ENCODE data around the gene SNRNP200. TPM values are rescaled to one million over a fixed set of nuclear protein-coding genes. Genes with fewer than 3 reads are reported as not detected.
A peak's percentile ranks its signal among the peaks of the same experiment; 100 is the strongest.
"Not testable (repeated sequence)": the region's sequence is repeated elsewhere in the genome, so short reads cannot be mapped to it uniquely, and the experiment has no call there.

The SNRNP200 gene
- polyA plus RNA-seq, 10 donors = 78.0 to 108 (median 89.2) TPM

DNA sequence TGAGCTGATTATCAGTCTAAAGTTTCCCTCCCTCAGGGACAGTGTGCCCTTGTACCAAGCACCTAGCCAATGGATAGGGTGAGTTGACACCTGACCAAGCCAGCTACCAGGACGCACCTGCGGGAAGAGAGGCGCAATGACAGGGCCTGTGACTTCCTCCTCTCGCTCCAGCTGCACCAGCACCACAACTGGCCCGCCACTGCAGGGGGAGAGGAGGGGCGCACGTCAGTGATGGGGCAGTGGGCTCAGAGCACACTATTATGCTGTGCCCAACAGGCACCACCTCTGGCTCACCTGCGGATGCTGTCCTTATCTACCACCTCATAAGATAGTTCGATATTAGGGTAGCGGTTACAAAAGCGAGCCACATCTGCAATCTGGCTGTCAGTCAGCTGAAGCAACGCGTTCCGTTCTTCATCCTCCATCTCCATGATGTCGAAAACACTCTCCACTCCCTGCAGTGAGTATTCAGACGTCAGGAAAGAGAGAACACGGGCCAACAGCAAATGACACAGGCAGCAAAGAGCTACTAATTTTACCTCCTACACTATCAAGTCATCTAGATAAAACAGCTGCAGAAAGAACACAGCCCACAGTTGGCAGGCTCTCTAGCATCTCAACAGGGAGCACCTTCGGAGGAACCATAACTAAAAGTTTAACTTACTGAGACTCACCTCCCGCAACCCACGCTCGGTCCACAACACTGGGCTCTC, 28.4 kb downstream of the SNRNP200 start:
- no peak for DNase-seq

DNA sequence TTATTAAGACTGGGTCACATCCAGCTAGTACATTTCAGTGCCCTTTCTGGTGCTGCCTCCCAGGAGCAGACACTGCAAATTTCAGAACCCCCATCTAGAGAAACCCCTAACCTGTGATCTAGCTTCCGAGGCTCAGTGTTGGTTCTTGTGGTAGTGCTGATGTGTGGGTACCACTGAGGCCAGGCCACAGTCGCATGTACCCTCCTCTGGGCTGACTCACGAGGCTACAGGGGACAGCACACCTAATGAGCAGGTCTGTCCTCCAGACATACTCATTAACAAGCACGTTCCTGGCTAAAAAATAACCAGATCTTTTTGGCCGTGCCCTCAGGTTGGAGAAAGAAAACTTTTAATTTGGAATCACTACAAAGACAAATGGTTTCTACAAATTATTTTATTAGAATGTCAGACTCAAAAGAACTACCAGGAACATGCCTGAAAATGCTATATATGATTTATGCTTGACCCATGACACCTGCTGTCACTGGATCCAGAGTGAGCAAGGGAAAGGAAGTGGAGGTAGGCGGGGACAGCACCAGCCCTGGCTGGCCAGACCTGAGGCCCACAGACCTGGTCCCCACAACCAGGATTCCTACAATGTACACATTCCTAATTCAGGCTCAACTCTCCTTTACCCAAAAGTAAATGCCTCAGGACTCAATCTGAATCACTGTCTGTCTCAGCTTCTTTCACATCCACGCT, 30.8 kb downstream of the SNRNP200 start:
- no peak for DNase-seq

DNA sequence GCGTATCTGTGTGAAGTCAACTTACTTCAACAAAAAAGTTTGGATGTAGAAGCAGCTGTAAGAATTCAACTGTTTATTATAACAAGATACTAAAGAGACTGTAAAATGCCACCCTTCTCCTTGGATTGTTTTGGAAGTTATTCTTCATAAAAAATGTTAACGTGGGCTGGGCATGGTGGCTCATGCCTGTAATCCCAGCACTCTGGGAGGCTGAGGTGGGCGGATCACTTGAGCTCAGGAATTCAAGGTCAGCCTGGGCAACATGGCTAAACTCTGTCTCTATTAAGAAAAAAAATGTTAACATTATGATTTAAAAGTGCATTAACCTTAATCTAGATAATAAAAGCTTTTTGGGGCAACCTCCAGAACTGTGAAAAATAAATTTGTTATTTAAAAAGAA, 31.6 kb downstream of the SNRNP200 start:
- no peak for DNase-seq

DNA sequence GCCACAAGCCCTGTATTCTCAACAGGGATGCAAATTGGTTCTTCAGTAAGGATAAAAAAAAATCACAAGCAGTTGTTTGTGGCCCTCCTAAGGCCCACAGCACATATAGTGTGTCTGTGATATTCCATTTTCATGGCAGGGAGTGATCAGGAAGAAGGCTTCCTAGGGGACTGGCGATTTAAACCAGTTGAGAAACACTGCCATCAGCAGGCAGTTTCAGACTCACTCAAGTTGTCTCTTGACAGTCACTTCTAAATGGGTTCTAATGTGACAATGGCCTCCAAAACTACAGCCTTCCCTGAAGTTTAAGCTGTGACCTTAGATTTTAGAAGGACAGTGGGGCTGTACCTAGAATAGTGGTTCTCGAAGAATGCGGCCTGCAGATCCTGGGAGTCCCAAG, 33.4 kb downstream of the SNRNP200 start:
- no peak for DNase-seq

DNA sequence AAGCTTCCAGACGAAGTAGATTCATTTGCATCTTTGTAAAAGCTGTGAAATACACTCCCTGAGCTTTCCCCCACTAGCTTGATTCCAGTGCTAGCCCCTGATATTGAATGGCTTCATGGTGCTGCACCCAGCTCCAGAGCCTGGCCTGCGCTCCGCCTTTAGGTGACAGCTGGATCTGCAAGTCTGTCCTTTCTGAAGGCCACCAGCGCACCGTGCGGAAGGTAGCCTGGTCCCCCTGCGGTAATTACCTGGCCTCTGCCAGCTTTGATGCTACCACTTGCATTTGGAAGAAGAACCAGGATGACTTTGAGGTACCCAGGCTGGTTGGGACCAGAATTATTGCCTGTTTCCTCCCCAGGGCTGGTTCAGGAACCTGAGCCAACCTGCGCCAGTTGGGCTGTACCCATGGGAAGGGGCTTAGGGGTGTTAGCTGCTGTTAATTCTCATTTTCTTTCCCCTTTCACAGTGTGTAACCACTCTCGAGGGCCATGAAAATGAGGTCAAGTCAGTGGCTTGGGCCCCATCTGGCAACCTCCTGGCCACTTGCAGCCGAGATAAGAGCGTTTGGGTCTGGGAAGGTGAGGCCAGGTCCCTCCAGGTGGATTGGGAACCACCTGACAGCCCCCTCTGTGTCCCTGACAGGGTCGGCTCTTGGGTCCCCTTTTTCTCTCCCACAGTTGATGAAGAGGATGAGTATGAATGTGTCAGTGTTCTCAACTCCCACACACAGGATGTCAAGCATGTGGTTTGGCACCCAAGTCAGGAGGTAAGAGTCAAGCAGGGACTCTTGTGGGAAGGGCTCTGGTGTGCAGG, 38.0 kb downstream of the SNRNP200 start:
- no peak for DNase-seq

DNA sequence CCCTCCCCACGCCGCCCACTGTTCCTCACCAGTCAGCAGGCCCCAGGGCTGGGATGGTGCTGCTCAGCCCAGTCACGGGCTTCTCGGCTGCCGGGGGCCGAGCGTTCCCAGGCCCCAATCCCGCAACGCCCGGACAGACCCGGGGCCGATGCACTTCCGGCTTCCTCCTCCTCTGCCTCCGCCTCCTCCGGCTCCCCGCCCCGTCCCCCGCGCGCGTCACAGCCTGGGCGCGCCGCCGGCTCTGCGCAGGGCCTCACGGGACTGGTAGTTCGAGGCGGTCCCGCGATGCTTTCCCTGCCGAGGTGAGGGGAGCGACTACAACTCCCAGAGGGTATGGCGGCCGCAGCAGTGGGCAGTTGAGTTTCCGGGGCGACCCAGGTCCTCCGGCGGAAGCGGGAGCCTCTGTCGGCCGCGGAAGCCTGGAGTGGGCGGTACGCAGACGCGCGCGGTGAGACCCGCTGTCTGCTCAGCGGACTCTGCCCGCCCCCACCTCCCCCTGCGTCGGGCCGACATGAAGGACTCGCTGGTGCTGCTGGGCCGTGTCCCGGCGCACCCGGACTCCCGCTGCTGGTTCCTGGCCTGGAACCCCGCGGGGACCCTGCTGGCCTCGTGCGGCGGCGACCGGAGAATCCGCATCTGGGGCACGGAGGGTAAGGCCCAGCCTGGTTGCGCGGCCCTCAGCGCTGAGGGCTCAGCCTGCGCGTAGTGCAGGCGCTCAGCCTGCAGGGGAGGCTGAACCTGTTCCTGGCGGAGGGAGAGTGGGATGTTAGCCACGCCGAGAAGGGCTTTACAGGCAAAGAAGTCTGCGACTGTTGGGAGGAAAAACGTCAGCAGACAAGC, 39.3 kb downstream of the SNRNP200 start, which contains the start of the genes CIAO1 and TMEM127:
TSS of gene CIAO1 (plus strand) at position 386 of the 840 bp plus-strand sequence. CDS start at position 512, 126 bp downstream.
TSS of gene TMEM127 (minus strand) at position 158 of the 840 bp plus-strand sequence. CDS start 616 bp downstream, outside the sequence.
- DNase-seq = peak; percentile 98 to 99 (median 98)

DNA sequence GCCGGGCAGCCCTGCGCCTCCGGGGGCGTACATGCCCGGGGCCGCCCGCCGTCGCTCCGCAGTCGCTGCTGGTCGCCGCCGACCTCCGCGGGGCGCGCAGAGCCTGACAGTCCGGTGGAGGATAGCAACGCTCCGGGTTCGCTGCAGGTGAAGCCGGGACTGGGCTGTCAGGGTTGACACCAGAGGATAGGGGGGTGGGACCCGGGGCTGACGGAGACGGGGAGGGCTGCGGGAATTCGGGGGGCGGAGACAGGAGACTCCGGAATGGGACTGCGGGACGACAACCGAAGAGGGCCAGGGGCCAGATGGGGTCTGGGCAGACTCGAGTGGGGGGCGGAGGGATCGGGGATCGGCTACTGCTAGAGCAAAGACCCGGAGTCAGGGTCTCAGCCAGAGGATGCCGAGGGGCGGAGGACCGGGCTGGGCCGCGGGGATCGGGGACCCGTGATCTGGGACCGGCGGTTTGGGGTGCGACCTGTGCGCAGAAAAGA, 40.0 kb downstream of the SNRNP200 start:
- DNase-seq = no peak

DNA sequence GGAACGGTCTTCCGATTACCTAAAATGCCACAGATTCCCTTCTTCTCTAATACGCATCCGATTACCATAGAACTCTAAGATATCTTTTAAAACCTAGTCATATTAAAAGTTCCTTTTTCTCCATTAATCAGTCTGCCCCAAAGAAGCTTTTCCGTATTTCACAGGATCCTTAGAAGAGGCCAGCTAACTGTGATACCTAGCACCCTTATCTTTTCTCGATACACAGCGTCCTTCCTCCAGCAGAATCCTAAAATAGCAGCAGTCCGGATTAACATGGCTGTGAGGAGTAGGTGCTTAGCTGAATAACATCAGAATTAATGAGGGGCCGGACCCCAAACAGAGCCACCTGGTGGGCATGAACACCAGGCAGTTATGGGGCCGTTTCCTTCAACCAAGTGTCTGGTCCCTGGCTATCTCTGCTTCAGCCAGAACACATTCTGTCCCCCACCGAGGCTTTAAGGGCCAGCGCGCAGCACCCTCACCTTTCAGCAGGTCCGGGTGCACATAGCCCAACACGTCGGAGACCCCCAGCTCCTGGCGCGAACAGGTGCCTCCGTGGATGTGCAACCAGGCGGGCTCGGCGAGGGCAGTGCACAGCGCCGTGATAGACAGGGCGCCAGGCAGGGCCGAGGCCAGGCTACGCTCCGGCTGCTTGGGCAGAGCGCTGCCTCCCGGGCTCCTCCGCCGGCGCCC, 40.5 kb downstream of the SNRNP200 start:
- DNase-seq = peak in 1 of 3 donors; percentile 61

DNA sequence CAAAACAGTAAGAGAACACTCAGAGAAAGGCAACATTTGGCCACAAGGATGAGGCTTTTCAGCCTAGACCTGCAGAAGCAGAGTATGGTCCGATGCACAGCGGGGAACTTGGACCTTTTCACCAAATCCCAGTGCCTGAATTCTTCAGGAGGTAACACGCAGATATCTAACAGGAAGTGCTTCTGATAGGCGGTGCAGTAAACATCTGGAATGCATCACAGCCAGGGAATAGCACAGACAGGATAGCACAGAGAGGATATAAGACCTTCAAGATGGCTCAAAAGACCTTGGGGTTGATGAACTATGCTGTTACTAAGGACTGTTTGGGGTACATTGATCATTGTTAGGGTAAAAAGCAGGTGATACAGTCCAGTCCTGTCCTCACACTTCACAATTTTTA, 41.3 kb downstream of the SNRNP200 start:
- DNase-seq = no peak

DNA sequence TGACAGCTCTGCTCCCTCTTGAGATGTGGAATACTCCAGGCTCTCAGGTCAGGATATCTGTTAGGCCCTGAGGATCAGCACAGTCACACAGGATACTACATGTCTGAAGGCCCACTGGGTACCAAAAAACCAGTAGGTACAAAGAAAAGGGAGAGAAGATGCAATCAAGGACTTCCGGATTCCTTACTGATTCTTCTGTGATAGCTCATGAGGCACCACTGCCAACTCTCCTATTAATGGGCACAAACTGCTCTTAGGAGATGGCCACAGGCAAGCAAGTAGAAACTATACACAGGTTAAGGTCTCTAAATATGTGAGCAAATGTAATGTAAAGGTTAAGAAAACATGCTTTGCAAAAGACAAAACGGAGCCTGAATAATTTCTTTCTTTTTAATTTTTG, 43.0 kb downstream of the SNRNP200 start:
- DNase-seq = no peak

DNA sequence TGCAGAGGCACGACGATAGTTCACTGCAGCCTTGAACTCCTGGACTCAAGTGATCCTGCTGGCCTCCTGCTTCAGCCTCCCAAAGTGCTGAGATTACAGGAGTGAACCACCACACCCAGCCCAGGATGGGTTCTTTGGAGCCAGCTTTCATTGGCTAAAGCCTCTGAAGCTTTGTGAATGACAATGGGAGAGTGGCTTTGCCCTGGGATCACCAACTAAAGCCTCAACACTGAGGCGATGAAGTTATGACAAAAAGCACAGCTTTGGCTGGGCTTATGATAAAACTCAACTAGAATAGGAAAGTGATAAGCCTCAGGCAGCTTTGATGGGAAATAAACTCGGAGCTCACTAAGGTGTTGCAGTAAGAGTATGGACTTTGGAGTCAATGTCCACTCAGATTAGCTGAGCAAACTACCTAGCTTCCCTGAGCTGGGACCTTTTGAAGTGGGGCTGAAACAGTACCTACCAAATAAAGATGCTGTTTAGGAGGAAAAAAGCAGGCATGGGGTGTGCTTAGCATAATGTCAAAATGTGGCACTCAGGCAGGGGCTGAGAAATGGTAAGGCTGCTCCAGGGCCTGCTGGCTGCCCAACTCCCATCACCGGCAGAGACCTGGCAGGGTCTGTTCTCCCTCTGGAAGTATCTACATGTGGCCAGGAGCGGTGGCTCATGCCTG, 43.9 kb downstream of the SNRNP200 start:
- no peak for DNase-seq

DNA sequence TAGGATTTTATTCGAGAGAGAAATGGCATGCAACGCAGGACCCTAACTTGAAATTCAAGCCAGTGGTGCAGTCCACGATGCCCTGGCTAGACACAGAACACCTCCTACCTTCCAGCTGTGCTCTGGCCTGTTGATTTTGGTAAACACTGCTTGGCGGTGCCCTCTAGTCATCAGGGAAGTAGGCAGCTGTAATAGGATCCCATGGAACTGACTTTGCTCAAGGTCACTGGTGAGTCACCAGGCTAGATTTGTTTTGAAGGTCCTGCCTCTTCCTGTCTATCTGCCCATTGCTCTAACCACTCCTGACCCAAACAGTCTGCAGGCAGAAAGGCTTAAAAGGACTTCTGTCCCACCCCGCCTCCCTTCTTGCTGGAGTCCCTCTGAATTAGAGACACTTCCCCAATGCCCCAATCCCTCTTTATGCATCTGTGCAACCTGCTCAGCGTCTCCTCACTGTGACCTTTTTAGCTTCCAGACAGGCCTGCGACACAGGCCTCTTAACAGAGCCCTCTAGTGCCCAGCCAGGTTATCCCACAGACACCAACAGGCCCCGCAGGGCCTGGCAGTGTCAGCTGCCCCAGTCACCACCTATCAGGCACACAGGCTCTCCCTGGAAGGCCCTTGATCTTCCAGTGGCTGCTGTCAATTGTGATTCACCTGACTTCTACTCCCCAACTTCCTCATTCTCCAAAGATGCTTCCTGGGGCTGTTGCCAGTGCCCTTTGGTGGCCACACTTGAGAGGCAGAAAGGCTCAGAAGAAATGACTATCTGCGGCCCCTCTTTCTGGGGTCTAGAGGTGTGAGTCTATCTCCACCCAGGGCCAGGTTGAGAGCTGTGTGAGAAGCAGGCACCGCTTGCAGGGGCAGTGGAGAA, 44.7 kb downstream of the SNRNP200 start:
- peak in 2 of 3 donors; percentile 41 to 43 for DNase-seq

DNA sequence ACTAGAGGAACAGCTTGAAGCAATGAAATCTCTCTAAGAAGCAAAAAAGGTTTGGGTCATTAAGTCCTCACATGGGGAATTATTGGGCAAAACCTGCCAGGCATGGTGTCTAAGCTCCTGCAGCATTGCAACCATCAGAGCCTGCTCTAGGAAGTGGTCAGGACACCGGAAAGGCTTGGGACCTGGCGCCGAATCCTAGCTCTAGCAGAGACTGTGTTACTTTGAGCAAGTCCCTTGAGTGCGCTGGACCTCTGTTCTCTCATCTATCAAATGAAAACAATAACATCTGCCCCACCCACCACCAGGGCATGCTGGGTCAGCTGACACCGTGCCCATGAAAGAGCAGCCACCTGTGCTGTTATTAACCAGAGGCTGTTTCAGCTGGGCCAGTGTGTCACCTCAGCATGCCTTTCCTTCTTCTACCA, 45.8 kb downstream of the SNRNP200 start:
- no peak for DNase-seq

DNA sequence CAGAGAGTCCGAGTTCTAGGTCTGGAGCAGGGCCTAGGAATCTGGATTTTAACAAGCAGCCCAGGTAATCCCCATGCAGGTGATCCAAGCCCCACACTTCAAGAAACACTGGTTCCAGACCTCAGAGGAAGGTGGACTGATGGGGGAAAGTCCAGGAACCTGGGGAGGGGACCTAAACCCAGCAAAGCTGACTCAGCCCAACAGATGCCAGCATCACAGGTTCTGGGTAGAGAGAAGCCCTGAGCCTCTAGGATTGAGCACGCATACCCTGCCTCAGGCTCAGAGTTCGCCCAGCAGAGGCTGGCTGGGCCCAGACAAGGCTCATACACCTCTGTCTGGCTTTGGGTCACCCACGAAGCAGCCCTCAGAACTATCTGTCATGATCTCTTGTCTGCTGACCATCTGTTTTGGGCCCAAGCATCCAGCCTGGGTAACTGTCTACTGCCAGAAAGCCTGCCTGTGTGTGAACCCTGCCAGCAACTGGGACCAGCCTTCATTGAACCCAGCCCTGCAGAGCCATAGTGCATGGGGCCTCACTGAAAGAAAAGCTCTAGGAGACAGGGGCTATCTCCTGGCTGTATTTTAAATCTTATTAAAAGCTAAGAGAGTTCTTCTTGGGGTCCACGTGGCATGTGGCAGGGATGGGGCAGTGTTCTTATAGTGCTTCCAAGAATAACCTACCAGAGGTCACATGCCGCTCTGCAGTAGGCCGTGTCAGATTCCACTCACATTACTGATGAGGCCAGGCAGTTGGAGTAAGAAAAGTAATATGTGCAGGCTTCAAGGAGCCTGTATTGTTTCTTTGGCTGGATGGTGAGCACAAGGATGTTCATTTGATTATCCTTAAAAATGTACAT, 47.0 kb downstream of the SNRNP200 start:
- peak in 1 of 3 donors; percentile 43 for DNase-seq

DNA sequence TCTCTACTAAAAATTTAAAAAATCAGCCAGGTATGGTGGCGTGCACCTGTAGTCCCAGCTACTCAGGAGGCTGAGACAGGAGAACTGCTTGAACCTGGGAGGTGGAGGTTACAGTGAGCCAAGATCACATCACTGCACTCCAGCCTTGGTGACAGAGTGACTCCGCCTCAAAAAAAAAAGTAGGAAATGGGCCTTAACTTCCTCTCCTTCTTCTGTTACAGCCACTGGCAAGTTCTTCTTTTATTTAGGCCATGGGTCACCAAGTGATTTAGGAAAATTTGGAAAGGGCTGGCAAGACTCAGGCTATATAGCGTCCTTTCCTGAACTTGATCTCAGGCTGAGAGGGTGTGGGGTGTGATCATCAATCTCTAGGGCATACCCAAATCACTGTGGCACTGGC, 47.6 kb downstream of the SNRNP200 start:
- not testable (repeated sequence) for DNase-seq

DNA sequence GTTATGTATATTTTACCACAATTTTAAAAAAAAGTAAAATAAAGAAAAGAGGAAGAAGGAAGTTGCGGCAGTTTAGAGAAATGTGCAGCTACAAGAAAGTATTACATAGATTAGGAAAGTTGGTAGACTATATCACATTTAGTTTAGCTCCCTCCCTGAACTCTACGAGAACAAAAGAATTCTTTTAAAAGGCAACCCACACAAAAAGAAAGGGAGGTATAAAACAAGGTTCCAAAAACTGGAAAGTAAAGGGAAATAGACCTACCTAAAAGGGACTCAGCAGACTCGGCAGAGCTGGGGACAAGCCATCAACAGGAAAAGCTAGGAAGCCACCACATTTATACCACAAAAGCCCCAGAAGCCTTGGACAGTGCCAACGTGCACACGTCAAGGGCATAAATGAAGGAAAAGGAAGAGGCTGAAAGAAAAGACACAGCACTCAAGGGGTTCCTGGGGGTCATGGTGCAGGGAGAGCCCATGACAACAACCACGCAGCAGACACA, 48.7 kb downstream of the SNRNP200 start:
- DNase-seq = no peak

DNA sequence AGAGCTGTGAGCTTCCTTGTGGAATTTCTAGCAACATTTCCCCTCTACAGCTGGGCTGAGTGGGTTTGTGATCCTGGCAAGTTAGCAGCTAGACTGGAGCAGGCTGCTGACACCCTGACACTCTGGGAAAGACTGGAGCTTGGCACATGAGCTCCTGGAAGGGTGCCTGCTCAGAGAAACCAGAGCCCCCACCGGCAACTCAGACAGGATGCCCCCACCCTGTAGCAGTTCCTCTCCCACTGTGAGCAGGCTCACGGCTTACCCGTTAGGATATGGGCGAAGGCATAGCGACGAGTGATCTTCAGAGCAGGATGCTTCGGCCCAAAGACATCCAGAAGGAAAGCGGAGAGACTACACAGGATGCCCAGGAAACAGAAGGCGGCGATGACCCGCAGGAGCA, 50.8 kb downstream of the SNRNP200 start:
- no peak for DNase-seq

DNA sequence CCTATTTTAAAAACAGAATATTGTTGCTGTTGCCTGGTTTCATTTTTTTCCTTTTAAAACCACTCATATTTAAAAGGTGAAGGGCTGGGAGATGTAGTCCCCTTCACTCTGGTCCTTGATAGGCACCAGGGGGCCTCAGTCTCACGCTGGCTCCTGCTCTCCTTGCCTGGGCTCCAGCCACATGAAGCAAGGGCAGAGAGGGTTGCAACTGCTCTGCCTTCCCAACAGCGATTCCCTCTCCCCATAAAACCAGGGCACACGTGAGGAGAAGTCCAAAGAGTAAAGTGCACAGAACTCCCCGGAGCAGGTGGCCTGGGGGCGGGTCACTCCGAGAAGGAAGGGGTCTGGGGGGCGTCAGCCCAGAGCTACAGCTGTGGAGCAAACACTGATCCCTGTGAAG, 52.3 kb downstream of the SNRNP200 start:
- DNase-seq = no peak

Measured in muscle of back (tissue), 11 donors.